ENCODE measurements around the gene ABCB1.
"Not testable (repeated sequence)": the region's sequence is repeated elsewhere in the genome, so short reads cannot be mapped to it uniquely, and the experiment has no call there.

DNA sequence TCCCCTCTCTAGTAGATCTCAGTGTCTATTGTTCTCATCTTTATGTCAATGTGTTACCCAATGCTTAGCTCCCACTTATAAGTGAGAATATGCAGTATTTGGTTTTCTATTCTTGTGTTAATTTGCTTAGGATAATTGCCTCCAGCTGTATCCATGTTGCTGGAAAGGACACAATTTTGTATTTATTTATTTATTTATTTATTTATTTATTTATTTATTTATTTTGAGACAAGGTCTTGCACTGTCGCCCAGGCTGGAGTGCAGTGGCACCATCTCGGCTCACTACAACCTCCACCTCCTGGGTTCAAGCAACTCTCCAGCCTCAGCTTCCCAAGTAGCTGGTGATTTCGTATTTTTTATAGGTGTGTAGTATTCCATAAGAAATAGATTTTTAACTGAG is 140.2 kb downstream of the ABCB1 start:
- TF ChIP-seq, protein P1, sequence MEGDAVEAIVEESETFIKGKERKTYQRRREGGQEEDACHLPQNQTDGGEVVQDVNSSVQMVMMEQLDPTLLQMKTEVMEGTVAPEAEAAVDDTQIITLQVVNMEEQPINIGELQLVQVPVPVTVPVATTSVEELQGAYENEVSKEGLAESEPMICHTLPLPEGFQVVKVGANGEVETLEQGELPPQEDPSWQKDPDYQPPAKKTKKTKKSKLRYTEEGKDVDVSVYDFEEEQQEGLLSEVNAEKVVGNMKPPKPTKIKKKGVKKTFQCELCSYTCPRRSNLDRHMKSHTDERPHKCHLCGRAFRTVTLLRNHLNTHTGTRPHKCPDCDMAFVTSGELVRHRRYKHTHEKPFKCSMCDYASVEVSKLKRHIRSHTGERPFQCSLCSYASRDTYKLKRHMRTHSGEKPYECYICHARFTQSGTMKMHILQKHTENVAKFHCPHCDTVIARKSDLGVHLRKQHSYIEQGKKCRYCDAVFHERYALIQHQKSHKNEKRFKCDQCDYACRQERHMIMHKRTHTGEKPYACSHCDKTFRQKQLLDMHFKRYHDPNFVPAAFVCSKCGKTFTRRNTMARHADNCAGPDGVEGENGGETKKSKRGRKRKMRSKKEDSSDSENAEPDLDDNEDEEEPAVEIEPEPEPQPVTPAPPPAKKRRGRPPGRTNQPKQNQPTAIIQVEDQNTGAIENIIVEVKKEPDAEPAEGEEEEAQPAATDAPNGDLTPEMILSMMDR (IDR thresholded peaks at IDR 0.05): not testable (repeated sequence)
- TF ChIP-seq POLR2A (IDR thresholded peaks at IDR 0.05): not testable (repeated sequence)
